PFSK-1 (cell line): ENCODE results near the gene DOP1B.

Experiments used
- FOXP2 ChIP-seq: optimal IDR thresholded peaks from 2 replicates; pipeline ENCODE3; 2011; ENCODE audit warnings: borderline replicate concordance, control low read depth, inconsistent platforms; ENCODE audit not compliant: insufficient read depth; ENCODE audit errors: extremely low read length, extremely low read depth
- POLR2AphosphoS5 ChIP-seq: IDR thresholded peaks from 2 replicates; pipeline ENCODE4 v1.6.1; 2012; ENCODE audit warnings: low read depth, mild to moderate bottlenecking, control low read depth, low read length, moderate library complexity
- SIN3A ChIP-seq: IDR thresholded peaks from 2 replicates; pipeline ENCODE4 v1.6.1; 2012; ENCODE audit warnings: mild to moderate bottlenecking, low read length, moderate library complexity, borderline replicate concordance; ENCODE audit not compliant: insufficient read depth
- TAF1 ChIP-seq: IDR thresholded peaks from 2 replicates; pipeline ENCODE4 v1.6.1; 2012; ENCODE audit warnings: low read length, control low read depth, borderline replicate concordance; ENCODE audit not compliant: insufficient read depth
- TF ChIP-seq, protein P1 (sequence below), 2 experiments: IDR thresholded peaks; 2 replicates each; pipeline versions ENCODE4 v1.6.1 to v1.8.0; 2011 to 2012; ENCODE audit warnings: low read depth in 2 of 2, low read length in 2 of 2, control low read depth in 1 of 2, inconsistent platforms in 1 of 2, mild to moderate bottlenecking in 1 of 2, moderate library complexity in 1 of 2; ENCODE audit not compliant: insufficient read depth in 1 of 2

The DOP1B gene

DNA sequence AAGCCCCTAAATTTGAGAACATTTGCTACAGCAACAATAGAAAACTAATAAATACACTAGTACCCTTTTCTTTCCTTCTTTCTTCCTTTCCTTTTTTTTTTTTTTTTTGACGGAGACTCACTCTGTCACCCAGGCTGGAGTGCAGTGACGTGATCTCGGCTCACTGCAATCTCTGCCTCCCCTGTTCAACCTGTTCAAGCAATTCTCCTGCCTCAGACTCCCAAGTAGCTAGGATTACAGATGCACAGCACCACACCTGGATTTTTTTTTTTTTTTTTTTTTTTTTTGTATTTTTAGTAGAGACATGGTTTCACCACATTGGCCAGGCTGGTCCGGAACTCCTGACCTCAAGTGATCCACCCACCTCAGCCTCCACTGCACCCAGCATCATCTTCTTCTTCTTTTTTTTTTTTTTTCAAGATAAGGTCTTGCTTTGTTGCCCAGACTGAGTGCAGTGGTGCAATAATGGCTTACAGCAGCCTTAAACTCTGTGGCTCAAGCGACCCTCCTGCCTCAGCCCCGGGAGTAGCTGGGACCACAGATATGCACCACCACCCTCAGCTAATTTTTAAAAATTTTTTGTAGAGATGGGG is 41.4 kb upstream of the DOP1B start:
- TF ChIP-seq FOXP2 (no peak), SIN3A (no peak), TAF1 (no peak), POLR2AphosphoS5 (no peak)
- TF ChIP-seq, protein P1, sequence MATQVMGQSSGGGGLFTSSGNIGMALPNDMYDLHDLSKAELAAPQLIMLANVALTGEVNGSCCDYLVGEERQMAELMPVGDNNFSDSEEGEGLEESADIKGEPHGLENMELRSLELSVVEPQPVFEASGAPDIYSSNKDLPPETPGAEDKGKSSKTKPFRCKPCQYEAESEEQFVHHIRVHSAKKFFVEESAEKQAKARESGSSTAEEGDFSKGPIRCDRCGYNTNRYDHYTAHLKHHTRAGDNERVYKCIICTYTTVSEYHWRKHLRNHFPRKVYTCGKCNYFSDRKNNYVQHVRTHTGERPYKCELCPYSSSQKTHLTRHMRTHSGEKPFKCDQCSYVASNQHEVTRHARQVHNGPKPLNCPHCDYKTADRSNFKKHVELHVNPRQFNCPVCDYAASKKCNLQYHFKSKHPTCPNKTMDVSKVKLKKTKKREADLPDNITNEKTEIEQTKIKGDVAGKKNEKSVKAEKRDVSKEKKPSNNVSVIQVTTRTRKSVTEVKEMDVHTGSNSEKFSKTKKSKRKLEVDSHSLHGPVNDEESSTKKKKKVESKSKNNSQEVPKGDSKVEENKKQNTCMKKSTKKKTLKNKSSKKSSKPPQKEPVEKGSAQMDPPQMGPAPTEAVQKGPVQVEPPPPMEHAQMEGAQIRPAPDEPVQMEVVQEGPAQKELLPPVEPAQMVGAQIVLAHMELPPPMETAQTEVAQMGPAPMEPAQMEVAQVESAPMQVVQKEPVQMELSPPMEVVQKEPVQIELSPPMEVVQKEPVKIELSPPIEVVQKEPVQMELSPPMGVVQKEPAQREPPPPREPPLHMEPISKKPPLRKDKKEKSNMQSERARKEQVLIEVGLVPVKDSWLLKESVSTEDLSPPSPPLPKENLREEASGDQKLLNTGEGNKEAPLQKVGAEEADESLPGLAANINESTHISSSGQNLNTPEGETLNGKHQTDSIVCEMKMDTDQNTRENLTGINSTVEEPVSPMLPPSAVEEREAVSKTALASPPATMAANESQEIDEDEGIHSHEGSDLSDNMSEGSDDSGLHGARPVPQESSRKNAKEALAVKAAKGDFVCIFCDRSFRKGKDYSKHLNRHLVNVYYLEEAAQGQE (IDR thresholded peaks at IDR 0.05; ENCODE audit: insufficient read depth in 1 of 2, low read depth in 2 of 2, low read length in 2 of 2), result no peak

DNA sequence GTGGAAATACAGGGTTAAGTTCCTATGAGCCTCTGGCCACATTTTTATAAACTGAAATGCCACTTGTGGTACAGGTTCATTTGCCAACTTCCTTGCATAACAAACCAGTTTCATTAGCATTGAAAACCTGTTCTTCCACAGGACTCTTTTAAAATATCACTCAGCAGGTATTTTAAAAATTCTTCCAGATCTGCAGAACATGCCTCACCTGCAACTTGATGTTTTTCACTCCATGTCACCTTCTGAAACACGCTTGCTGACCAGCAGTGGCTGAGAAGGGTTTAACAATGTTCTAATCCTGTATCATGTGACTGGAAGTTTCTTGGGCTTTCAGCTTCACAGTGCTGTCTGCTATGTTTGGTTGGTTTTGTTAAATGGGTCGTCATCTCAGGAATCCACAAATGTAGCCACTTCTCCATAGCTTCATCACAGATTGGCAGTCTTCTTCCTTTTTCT is 39.3 kb upstream of the DOP1B start:
- TF ChIP-seq TAF1 (no peak), SIN3A (no peak), POLR2AphosphoS5 (no peak), FOXP2 (no peak)

DNA sequence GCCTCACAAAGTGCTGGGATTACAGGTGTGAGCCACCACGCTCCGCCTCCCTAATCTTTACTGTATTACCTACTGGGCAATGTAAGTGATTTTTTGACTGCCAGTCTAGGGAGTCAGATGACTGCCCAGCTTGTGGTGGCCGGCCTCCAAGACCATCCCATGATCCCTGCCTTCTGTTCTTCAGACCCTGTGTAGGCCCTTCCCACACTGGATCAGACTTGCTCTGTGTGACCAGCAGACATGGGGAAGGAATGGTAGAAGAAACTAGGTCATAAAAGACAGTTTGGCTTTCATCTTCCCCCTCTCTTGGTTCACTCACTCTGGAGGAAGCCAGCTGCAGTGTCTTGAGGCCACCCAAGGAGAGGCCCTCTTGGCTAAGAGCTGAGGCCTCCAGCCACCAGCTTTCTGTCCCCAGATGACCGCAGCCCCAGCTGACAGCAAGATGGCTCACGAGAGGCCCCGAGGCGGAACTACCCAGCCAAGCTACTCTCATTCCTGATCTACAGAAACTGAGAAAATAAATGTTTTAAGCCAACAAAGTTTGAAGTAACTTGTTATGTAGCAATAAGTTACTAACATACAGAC is 36.2 kb upstream of the DOP1B start:
- TF ChIP-seq, protein P1 (IDR thresholded peaks at IDR 0.05; ENCODE audit: insufficient read depth in 1 of 2, low read depth in 2 of 2, low read length in 2 of 2), result no peak
- TF ChIP-seq SIN3A (no peak), FOXP2 (no peak), TAF1 (no peak), POLR2AphosphoS5 (no peak)

DNA sequence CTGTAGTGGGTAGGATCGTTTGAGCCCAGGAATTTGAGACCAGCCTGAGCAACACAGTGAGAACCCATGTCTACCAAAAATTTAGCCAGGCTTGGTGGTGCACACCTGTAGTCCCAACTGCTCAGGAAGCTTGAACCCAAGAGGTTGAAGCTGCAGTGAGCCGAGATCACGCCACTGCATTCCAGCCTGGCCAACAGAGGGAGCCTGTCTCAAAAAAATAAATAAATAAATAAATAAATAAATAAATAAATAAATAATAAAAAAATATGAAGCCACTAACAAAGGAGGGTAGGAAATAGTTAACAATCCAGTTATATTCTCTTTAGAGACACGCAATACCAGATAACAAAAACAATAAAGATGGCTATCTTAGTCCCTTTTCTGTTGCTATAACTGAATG is 33.6 kb upstream of the DOP1B start:
- TF ChIP-seq, protein P1 (IDR thresholded peaks at IDR 0.05; ENCODE audit: insufficient read depth in 1 of 2, low read depth in 2 of 2, low read length in 2 of 2), result no peak
- TF ChIP-seq FOXP2 (no peak), POLR2AphosphoS5 (no peak), SIN3A (no peak)

DNA sequence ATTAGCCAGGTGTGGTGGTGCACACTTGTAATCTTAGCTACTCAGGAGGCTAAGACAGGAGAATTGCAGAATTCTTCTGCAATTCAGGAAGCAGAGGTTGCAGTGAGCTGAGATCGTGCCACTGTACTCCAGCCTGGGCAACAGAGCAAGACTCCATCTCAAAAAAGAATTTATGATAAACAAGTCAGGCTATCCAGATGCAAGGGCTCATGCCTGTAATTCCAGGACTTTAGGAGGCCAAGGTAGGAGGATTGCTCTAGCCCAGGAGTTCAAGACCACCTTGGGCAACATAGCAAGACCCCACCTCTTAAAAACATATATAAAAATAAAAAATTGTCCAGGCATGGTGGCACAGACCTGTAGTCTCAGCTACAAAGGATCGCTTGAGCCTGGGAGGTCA is 32.2 kb upstream of the DOP1B start:
- TF ChIP-seq, protein P1 (IDR thresholded peaks at IDR 0.05; ENCODE audit: insufficient read depth in 1 of 2, low read depth in 2 of 2, low read length in 2 of 2), result no peak
- TF ChIP-seq TAF1 (no peak), FOXP2 (no peak), POLR2AphosphoS5 (no peak), SIN3A (no peak)
